Right hindlimb (tissue), 1 donor: ENCODE data around the gene FBLN2.

ENCODE experiments used
- DNase-seq: peaks from one replicate; pipeline ENCODE4 v3.0.0-alpha.2; 2018

FBLN2 gene

GRCh38 chr3:13671482-13672233, 122.7 kb downstream of the FBLN2 start:
- DNase-seq: no peak

GRCh38 chr3:13673207-13673606, 124.3 kb downstream of the FBLN2 start:
- DNase-seq: no peak

GRCh38 chr3:13674538-13675185, 125.7 kb downstream of the FBLN2 start:
- no peak for DNase-seq

- no peak for DNase-seq
These were observed 127.6 kb downstream of the FBLN2 start for GRCh38 chr3:13676356-13677017.

GRCh38 chr3:13677272-13677671, 128.3 kb downstream of the FBLN2 start:
- DNase-seq: no peak

GRCh38 chr3:13681931-13682330, 133.0 kb downstream of the FBLN2 start:
- DNase-seq: no peak

- no peak for DNase-seq
These were observed 133.5 kb downstream of the FBLN2 start for GRCh38 chr3:13682331-13683013.

- no peak for DNase-seq
These were observed 134.4 kb downstream of the FBLN2 start for GRCh38 chr3:13683288-13683687.

- DNase-seq: no peak
These were observed 134.8 kb downstream of the FBLN2 start for GRCh38 chr3:13683772-13684171.

GRCh38 chr3:13684350-13684749, 135.4 kb downstream of the FBLN2 start:
- DNase-seq: no peak

- no peak for DNase-seq
These were observed 135.9 kb downstream of the FBLN2 start for GRCh38 chr3:13684854-13685253.

- no peak for DNase-seq
These were observed 136.8 kb downstream of the FBLN2 start for GRCh38 chr3:13685721-13686120.

- no peak for DNase-seq
These were observed 137.6 kb downstream of the FBLN2 start for GRCh38 chr3:13686367-13687160.

GRCh38 chr3:13687517-13687943, 138.6 kb downstream of the FBLN2 start:
- peak; percentile 24 for DNase-seq
